Inferior parietal cortex (tissue), 1 donor: Measurements from ENCODE around the gene G2E3.
A peak's percentile ranks its signal among the peaks of the same experiment; 100 is the strongest.
"Not testable (repeated sequence)": the region's sequence is repeated elsewhere in the genome, so short reads cannot be mapped to it uniquely, and the experiment has no call there.

Source experiments
- DNase-seq: peaks from one replicate; pipeline ENCODE4 v3.0.0-alpha.2; 2016; ENCODE audit errors: extremely low spot score

Gene G2E3

DNA sequence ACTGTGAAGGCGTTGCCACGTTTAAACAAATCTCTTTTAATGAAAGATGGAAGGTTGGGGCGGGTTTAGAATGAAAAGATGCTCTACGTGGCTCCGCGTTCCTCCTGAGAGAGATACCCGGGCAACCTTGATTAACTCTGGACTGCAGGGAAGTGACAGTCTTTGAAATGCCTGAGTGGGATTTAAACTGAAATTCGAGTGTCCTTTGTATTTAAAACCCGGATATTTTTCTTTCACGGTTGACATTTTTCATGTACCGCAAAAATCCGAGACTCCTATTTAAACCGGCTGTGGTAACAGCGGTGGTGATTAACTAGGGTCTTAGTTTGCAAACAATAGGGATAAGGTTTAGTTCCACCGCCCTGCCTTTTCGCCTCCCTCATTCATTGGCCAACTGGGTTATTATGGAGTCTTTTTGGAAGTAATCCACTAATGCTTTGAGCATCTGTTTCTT lies 707 bp downstream of the G2E3 start:
- peak; percentile 5 for DNase-seq

GRCh38 chr14:30560581-30560980 lies 1.6 kb downstream of the G2E3 start:
- no peak for DNase-seq

DNA sequence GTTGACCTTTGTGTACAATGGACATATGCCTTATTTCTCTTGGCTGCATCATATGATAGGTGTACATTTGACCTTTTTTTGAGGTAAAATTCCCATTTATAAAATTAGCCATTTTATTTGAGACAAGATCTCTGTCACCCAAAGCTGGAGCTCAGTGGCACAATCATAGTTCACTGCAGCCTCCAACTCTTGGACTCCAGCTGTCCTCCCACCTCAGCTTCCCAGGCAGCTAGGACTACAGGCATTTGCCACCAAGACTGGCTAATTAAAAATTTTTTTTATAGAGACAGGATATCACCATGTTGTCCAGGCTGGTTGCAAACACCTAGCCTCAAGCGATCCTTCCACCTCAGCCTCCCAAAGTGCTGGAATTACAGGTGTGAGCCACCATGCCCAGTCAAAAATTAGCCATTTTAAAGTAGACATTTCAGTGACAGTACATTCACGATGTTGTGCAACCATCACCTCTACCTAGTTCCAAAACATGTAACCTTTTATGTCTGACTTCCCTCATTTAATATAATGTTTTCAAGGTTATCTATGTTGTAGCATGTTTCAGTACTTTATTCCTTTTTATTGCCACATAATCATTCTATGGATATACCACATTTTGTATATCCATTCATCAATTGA lies 5.4 kb downstream of the G2E3 start:
- no peak for DNase-seq

GRCh38 chr14:30564868-30565248 lies 5.9 kb downstream of the G2E3 start:
- no peak for DNase-seq

GRCh38 chr14:30569216-30569902 lies 10.4 kb downstream of the G2E3 start:
- DNase-seq = no peak

- no peak for DNase-seq
These were observed 10.9 kb downstream of the G2E3 start for GRCh38 chr14:30569903-30570226.

DNA sequence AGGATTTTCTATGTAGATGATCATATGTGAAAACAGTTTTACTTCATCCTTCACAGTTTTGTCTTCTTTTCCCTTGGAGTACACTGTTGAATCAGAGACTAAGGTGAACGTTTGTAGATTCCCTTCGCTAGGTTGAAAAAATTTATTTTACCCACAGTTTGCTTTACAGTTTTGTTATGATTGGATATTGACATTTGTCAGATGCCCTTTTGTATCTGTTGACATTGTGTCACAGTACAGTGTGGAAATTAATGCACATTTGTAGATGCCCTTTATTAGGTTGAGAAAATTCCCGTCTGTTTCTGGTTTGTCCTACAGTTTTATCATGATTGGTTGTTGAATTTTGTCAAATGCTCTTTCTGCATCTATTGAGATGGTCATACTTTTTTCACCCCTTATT lies 13.3 kb downstream of the G2E3 start:
- DNase-seq = no peak

- DNase-seq = no peak
These were observed 13.8 kb downstream of the G2E3 start for GRCh38 chr14:30572771-30573170.

DNA sequence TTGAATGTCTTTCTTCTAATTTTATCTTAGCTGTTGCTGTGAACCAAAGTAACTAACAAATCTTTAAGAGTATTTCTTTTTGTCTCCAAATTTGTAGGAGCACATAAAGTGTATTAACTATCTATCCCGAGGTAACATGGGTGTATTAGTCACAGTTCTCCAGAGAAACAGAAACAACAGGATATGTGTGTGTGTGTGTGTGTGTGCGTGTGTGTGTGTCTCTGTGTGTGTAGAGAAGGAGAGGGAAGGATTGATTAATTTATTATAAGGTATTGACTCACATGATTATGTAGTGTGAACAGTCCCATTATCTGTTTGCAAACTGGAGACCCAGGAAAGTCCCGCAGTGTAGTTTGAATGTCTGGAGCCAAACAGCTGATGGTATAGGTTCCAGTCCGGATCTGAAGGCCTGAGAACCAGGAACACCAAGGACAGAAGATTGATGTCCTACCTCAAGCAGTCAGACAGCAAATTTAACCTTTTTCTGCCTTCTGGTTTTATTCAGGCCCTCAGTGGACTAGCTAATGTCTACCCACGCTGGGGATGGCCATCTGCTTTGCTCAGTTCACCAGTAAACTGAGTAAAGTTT lies 14.4 kb downstream of the G2E3 start:
- no peak for DNase-seq

DNA sequence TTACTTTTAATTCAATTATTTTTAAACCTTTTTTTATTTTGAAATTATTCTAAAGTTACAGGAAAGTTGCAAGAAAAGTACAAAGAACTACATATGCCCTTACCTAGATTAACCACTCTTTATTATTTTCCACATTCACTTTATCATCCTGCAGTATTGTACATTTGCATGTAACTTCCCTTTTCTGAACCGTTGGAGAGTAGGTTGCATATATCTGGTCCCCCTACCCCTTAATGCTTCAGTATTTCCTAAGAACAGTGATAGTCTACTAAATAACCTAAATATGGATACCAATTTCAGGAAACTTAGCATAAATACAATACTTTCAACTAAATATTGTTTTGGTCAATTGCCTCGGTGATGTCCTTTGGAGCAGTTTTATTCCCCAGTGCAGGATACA lies 15.0 kb downstream of the G2E3 start:
- DNase-seq = no peak

- not testable (repeated sequence) for DNase-seq
These were observed 15.8 kb downstream of the G2E3 start for GRCh38 chr14:30574777-30575176.

DNA sequence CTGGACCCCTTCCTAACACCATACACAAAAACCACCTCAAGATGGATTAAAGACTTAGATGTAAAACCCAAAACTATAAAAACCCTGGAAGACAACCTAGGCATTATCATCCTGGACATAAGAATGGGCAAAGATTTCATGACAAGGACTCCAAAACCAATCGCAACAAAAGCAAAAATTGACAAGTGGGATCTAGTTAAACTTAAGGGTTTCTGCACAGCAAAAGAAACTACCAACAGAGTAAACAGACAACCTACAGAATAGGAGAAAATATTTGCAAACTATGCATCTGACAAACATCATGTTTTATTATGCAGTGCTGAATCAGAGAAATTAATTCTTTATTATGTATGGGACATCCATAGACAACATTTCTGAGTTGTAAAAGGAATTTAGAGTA lies 17.4 kb downstream of the G2E3 start:
- not testable (repeated sequence) for DNase-seq

- DNase-seq = no peak
These were observed 21.8 kb downstream of the G2E3 start for GRCh38 chr14:30580616-30581282.

DNA sequence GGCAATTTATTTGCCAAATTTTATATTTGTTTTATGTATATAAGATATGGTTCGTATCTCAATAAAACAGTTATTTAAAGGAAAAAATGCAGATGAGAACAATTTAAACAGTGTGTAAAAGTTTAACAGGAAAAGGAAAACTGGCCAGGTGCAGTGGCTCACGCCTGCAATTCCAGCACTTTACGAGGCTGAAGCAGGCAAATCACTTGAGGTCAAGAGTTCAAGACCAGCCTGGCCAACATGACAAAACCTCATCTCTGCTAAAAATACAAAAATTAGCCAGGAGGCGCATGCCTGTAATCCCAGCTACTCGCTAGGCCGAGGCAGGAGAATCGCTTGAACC lies 22.3 kb downstream of the G2E3 start:
- DNase-seq = no peak

- DNase-seq = no peak
These were observed 23.4 kb downstream of the G2E3 start for GRCh38 chr14:30582376-30582775.

DNA sequence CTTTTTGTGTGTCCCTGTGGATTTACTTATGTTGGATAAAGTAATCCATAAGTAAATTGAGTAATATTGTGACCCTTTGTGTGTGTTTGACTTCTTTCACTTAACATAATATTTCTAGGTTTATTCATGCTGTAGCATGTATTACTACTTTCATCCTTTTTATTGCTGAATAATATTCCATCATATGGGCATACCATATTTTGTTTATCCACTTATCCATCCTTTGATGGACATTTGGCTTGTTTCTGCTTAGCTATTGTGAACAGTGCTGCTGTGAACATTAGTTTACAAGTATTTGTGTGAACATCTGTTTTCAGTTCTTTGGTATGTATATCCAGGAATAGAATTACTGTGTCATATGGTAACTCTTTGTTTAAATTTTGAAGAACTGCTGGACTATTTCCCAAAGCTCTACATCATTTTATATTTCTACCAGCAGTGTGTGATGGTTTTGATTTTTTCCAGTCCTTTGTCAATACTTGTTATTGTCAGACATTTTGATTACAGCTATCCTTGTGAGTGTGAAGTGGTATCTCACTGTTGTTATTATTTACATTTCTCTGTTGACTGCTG lies 25.2 kb downstream of the G2E3 start:
- no peak for DNase-seq

DNA sequence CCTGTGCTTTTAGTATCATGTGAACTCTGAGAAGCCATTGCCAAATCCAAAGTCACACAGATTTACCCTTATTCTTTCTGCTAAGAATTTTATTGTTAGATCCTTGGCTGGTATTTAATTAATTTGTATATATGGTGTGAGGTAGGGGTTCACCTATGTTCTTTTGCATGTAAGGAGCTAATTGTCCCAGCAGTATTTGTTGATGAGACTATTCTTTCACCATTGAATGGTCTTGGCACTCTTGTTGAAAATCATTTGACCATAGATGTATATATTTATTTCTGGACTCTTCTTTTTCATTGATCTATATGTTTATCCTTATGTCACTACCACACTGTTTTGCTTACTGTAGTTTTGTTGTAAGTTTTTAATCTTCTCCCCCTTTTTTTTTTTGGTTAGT lies 26.2 kb downstream of the G2E3 start:
- no peak for DNase-seq

- no peak for DNase-seq
These were observed 28.2 kb downstream of the G2E3 start for GRCh38 chr14:30587141-30587540.

DNA sequence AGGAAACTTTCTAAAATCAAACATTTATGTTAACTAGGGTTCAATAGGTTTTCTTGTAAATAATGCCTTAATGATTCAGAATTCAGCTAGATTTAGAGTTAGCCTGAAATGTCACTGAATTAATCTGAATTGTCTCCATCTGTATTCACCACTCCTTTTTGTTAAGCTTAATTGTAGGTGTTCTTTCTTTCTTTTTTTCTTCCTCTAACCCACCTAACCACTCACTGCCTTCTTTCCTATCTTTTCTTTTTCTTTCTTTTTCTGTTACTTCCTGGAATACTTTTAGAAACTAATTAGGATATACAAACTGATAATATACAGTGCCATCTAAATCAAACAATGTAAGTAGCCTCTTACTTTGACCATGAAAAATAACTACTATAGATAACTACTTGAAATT lies 29.9 kb downstream of the G2E3 start:
- no peak for DNase-seq

DNA sequence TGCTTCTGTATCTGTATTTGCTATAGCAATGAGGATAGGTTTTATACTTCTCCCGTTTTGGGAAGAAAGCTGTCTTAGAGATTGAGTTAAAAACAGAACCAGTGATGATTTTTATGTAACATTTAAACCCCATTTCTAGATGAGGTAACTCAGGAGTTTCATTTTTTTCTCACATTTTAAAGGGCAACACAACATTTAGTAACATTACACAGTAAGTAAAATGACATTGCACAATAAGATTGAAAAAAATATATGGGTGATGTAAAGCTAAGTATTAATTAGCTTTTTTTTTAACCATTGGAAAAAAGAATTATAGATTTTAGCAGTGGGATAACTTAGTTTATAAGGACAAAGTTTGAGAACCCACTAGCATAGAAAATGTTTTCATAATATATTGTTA lies 38.0 kb downstream of the G2E3 start:
- DNase-seq = no peak

GRCh38 chr14:30597504-30597903 lies 38.5 kb downstream of the G2E3 start:
- DNase-seq = no peak
